K562 (cell line): Measurements from ENCODE around the gene DHX58. TPM values are rescaled to one million over a fixed set of nuclear protein-coding genes. Genes with fewer than 3 reads are reported as not detected.

ENCODE experiments used
- ATAC-seq: fragments of 200-7000 bp; cut with Tn5 transposase; 3 replicates; pipeline ENCODE4 v1.9.1; 2020; ENCODE audit warnings: moderate library complexity
- BruUV-seq: library from RNA; stranded (reverse); fragments of 400-500 nt; replicated peaks from 2 replicates; lab custom pipeline; 2021; lab: Mats Ljungman, UMichigan
- CTCF ChIA-PET: fragments of 300-600 bp; formaldehyde crosslinking; extraction: SDS; loops from one replicate; lab custom pipeline; 2021; ENCODE audit warnings: low intra/inter-chr PET ratio; lab: Yijun Ruan, JAX
- POLR2A ChIA-PET: fragments of 300-600, 350-650 bp; sonication (Branson Sonifier 250); formaldehyde crosslinking; extraction: SDS; loops from one replicate; lab custom pipeline; 2021; ENCODE audit warnings: antibody characterized with exemption, inconsistent platforms; lab: Yijun Ruan, JAX
- DNase-seq, 4 experiments: peaks; one replicate each; pipeline versions ENCODE4 v3.0.0 to v3.0.0-alpha.2; 2011 to 2018; ENCODE audit warnings: low spot score in 3 of 4, mixed read lengths in 3 of 4; ENCODE audit errors: extremely low read depth in 1 of 4
- FAIRE-seq: peaks from 2 replicates; lab custom pipeline; 2011; peaks lifted over from hg19 to GRCh38; lab: Jason Lieb, UNC
- H2AFZ ChIP-seq: 2 replicates; pipeline ENCODE4 v1.6.0; 2011; ENCODE audit warnings: low read depth, low read length, control low read depth, inconsistent platforms
- H3K27ac ChIP-seq: fragments of 200-600 bp; 3 replicates; pipeline ENCODE4 v1.8.0; 2011; ENCODE audit warnings: low read depth, mild to moderate bottlenecking, control low read depth, inconsistent platforms, low read length, moderate library complexity, mixed read lengths; ENCODE audit errors: extremely low read depth
- H3K27me3 ChIP-seq, 2 experiments: fragments of 300-600 bp in 1 of 2; 2 replicates in 1 of 2; 3 replicates in 1 of 2; pipeline versions ENCODE4 v1.6.0 to v1.8.0; 2011; ENCODE audit warnings: inconsistent platforms in 2 of 2, low read length in 2 of 2, mild to moderate bottlenecking in 1 of 2, mixed read lengths in 1 of 2, moderate library complexity in 1 of 2; ENCODE audit not compliant: control insufficient read depth in 2 of 2, insufficient read depth in 2 of 2
- H3K36me3 ChIP-seq: fragments of 300-600 bp; 3 replicates; pipeline ENCODE4 v1.8.0; 2011; ENCODE audit warnings: mild to moderate bottlenecking, low read length, inconsistent platforms; ENCODE audit not compliant: control insufficient read depth, insufficient read depth
- H3K4me1 ChIP-seq, 2 experiments: fragments of 200-600 bp in 1 of 2; replicated peaks in 1 of 2; 2 replicates in 1 of 2; 3 replicates in 1 of 2; pipeline versions ENCODE4 v1.5.1 to v1.8.0; 2011; ENCODE audit warnings: inconsistent platforms in 2 of 2, low read length in 2 of 2, mild to moderate bottlenecking in 1 of 2, mixed read lengths in 1 of 2, moderate library complexity in 1 of 2; ENCODE audit not compliant: control insufficient read depth in 2 of 2, insufficient read depth in 2 of 2
- H3K4me2 ChIP-seq: 2 replicates; pipeline ENCODE4 v1.6.1; 2011; ENCODE audit warnings: low read length, control low read depth, inconsistent platforms, mixed read lengths; ENCODE audit not compliant: insufficient read depth
- H3K4me3 ChIP-seq: fragments of 200-600 bp; sonication (generic), shearing (Covaris generic); 2 replicates; pipeline ENCODE4 v1.5.1; 2016; ENCODE audit warnings: control low read depth, inconsistent platforms
- H3K79me2 ChIP-seq: fragments of 200-600 bp; 3 replicates; pipeline ENCODE4 v1.8.0; 2011; ENCODE audit warnings: low read length, inconsistent platforms; ENCODE audit not compliant: control insufficient read depth, insufficient read depth
- H3K9ac ChIP-seq, 2 experiments: 2 replicates each; pipeline versions ENCODE4 v1.6.0 to v1.6.1; 2011; ENCODE audit warnings: low read depth in 2 of 2, low read length in 2 of 2, control low read depth in 1 of 2, inconsistent platforms in 1 of 2, mild to moderate bottlenecking in 1 of 2, mixed read lengths in 1 of 2; ENCODE audit not compliant: insufficient read depth in 1 of 2
- H3K9me1 ChIP-seq: one replicate; pipeline ENCODE4 v1.6.0; 2011; ENCODE audit warnings: inconsistent platforms, mild to moderate bottlenecking, low read length, moderate library complexity; ENCODE audit not compliant: control insufficient read depth, insufficient read depth
- H3K9me3 ChIP-seq: replicated peaks from 2 replicates; pipeline ENCODE4 v1.5.1; 2011; ENCODE audit warnings: low read depth, low read length, inconsistent platforms; ENCODE audit not compliant: control insufficient read depth, insufficient read depth
- H4K20me1 ChIP-seq: replicated peaks from 2 replicates; pipeline ENCODE4 v1.6.1; 2011; ENCODE audit warnings: low read length, inconsistent platforms, mixed read lengths; ENCODE audit not compliant: control insufficient read depth, insufficient read depth
- CTBP1 ChIP-seq: fragments of 450-650 bp; IDR thresholded peaks from 2 replicates; pipeline ENCODE4 v1.6.1; 2016; ENCODE audit warnings: borderline replicate concordance
- JUND ChIP-seq, 2 experiments: IDR thresholded peaks; 2 replicates in 1 of 2; 3 replicates in 1 of 2; pipeline ENCODE4 v1.6.1; 2011; ENCODE audit warnings: borderline replicate concordance in 2 of 2, low read depth in 2 of 2, low read length in 2 of 2, improper control_type of control experiment in 1 of 2, missing biosample characterization in 1 of 2, missing genetic modification characterization in 1 of 2, missing genetic modification reagents in 1 of 2
- KLF16 ChIP-seq: IDR thresholded peaks from 2 replicates; pipeline ENCODE4 v1.6.1; 2016; ENCODE audit warnings: antibody characterized with exemption
- MEF2D ChIP-seq: conservative IDR thresholded peaks from 2 replicates; pipeline ENCODE4 v1.6.1; 2016; ENCODE audit warnings: low read depth, missing genetic modification characterization, missing compliant biosample characterization
- NELFE ChIP-seq: IDR thresholded peaks from 2 replicates; pipeline ENCODE4 v1.6.1; 2011; ENCODE audit warnings: mild to moderate bottlenecking; ENCODE audit not compliant: insufficient read depth, insufficient read length
- NRF1 ChIP-seq, 2 experiments: fragments of 450-650 bp; IDR thresholded peaks in 1 of 2; conservative IDR thresholded peaks in 1 of 2; 2 replicates each; pipeline ENCODE4 v1.6.1; 2014; ENCODE audit warnings: mild to moderate bottlenecking in 2 of 2
- SMAD4 ChIP-seq: fragments of 250-450 bp; sonication (Bioruptor Pico); conservative IDR thresholded peaks from 2 replicates; pipeline ENCODE4 v1.8.0; 2021; ENCODE audit warnings: inconsistent platforms, mild to moderate bottlenecking, moderate library complexity
- SMARCE1 ChIP-seq: fragments of 450-650 bp; IDR thresholded peaks from 2 replicates; pipeline ENCODE4 v1.7.1; 2016; ENCODE audit warnings: mild to moderate bottlenecking
- ZBED1 ChIP-seq: IDR thresholded peaks from 2 replicates; pipeline ENCODE4 v1.6.1; 2014
- ZEB2 ChIP-seq: fragments of 450-650 bp; IDR thresholded peaks from 2 replicates; pipeline ENCODE4 v1.6.1; 2016
- ZNF3 ChIP-seq: fragments of 250-450 bp; sonication (Bioruptor Pico); IDR thresholded peaks from 2 replicates; pipeline ENCODE4 v1.5.0; 2021; ENCODE audit warnings: mild to moderate bottlenecking, moderate library complexity
- ZNF512 ChIP-seq: IDR thresholded peaks from 2 replicates; pipeline ENCODE4 v1.6.1; 2016; ENCODE audit warnings: missing genetic modification characterization, missing compliant biosample characterization
- WGBS: fragments of 100-300 bp; shearing (Covaris generic); methylation state at CpG from one replicate; pipeline ENCODE4 v1.1.6; 2016; ENCODE audit warnings: low coverage, mixed read lengths; ENCODE audit not compliant: insufficient coverage; ENCODE audit errors: missing lambda C conversion rate; 5-methylcytosine and 5-hydroxymethylcytosine counted together
- in situ Hi-C: fragments of 300-500 bp; cut with MboI; formaldehyde crosslinking; loops from 4 replicates; pipeline ENCODE4 v1.15.0; 2018; ENCODE audit warnings: inconsistent platforms, mixed read lengths
- intact Hi-C: fragments of 100-400 bp; cut with micrococcal nuclease; formaldehyde crosslinking; loops from 2 replicates; pipeline ENCODE4 v1.14.2; 2022
- polyA plus RNA-seq, 8 experiments: library from polyadenylated mRNA; depleted of rRNA in 4 of 8; stranded (reverse) in 5 of 8; unstranded in 3 of 8; fragments of >200 nt; fragmentation: Nextera tagmentation in 2 of 8; fragmentation: Illumina TruSeq in 1 of 8; extraction: Ambion mirVana in 2 of 8; extraction: Trizol in 1 of 8; gene quantifications; 2 replicates each; pipeline versions ENCODE4 v1.2.1 to v1.2.3, GENCODE V29; 2011 to 2014; ENCODE audit warnings: inconsistent platforms in 1 of 8, missing spikeins in 1 of 8
- total RNA-seq, 7 experiments: library from RNA; depleted of rRNA in 6 of 7; stranded (reverse); fragments of >200 nt in 6 of 7; fragmentation: Illumina TruSeq in 2 of 7; extraction: Trizol in 2 of 7; gene quantifications; 2 replicates each; pipeline versions ENCODE4 v1.2.1 to v1.2.3, GENCODE V29; 2011 to 2021; ENCODE audit warnings: low replicate concordance in 1 of 7

Gene DHX58
- total and polyA plus RNA-seq, 9 of the 15 experiments (the other 6 are each of a cell fraction or from before 2014, with no cell fraction given), result 0.15 to 3.0 (median 1.4) TPM

DNA sequence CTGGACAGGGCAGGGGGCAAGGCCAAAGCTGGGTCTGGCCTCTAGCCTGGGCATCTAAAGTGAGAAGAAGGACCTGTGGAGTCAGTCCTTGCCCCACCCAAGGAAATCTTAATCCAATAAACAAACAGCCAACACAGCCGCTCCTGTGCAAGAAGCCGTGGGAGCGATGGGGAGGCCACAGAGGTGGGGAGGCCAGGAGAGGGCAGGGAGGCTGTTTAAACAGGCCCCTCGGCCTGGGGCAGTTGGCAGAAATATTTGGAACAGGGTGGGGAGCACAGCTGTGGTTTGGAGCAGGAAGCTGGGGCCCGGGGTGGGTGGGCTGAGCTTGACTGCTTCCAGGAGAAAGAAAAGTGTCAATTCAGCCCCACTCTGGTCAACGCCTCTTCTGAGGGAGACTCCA, 19.6 kb downstream of the DHX58 start:
- BruUV-seq, result no TSS peak
- H2AFZ ChIP-seq, result no peak overlapping the region
- no peaks in the 10 kb centered on the region for H3K79me2 ChIP-seq
- H4K20me1 ChIP-seq, result no peaks in the 10 kb centered on the region; the same call in 1 of the 2 replicates
- no peaks in the 10 kb centered on the region for H3K9me3 ChIP-seq
- H3K4me3 ChIP-seq, result no peak overlapping the region
- H3K4me2 ChIP-seq, result no peak overlapping the region
- peaks cover 0 to 19% of the 10 kb centered on the region in 2 experiments; a peak in 2 of 5 replicates for H3K27me3 ChIP-seq
- H3K36me3 ChIP-seq, result no peaks in the 10 kb centered on the region
- ChIA-PET POLR2A (interaction anchor here (0.5 to 1.7 kb wide), 2 partner anchors 11 to 224 kb away, joined by 4 to 5 read pairs; no protein-coding TSS in a partner anchor), CTCF (no interaction called here)
- no peak for TF ChIP-seq JUND (IDR thresholded peaks at IDR 0.05; ENCODE audit: borderline replicate concordance, low read depth, low read length)
- no peak for TF ChIP-seq JUND (tag; IDR thresholded peaks at IDR 0.05; ENCODE audit: borderline replicate concordance, low read depth, low read length)
- H3K9ac ChIP-seq, result no peak overlapping the region
- peaks cover 21 to 35% of the 10 kb centered on the region in 2 experiments for H3K4me1 ChIP-seq
- intact Hi-C loops, result no loop called here
- no peak for FAIRE-seq
- no peak for DNase-seq
- no peaks in the 10 kb centered on the region for H3K9me1 ChIP-seq
- WGBS, result 71% methylated on average over 5 of the region's 6 CpGs
- in situ Hi-C loops, result no loop called here
- ATAC-seq, result no peak
- no peak overlapping the region for H3K27ac ChIP-seq

- peak in 1 of 4 experiments; percentile 70 for DNase-seq
- no peaks in the 10 kb centered on the region for H3K79me2 ChIP-seq
- H2AFZ ChIP-seq, result peak overlapping the region; percentile 74
- H3K9me3 ChIP-seq, result no peaks in the 10 kb centered on the region
- H3K36me3 ChIP-seq, result no peaks in the 10 kb centered on the region
- intact Hi-C loops, result no loop called here
- H3K9me1 ChIP-seq, result no peaks in the 10 kb centered on the region
- ATAC-seq, result peak; percentile 89
- POLR2A ChIA-PET, result interaction anchor here (0.5 to 1.7 kb wide), 8 partner anchors 10 to 102 kb away, joined by 3 to 4 read pairs (median 3); no protein-coding TSS in a partner anchor
- in situ Hi-C loops, result no loop called here
- peak; percentile 92 for FAIRE-seq
- no peak overlapping the region for H3K4me3 ChIP-seq
- no TSS peak for BruUV-seq
- H3K4me1 ChIP-seq, result peaks cover 30 to 32% of the 10 kb centered on the region in 2 experiments
- 3% methylated on average over 7 of the region's 8 CpGs for WGBS
- CTCF ChIA-PET, result no interaction called here
- H3K4me2 ChIP-seq, result peak overlapping the region; percentile 48; the same call in 1 of the 2 replicates
- peak overlapping the region in 1 of 2 experiments; percentile 38; a peak in 3 of 4 replicates for H3K9ac ChIP-seq
- H3K27me3 ChIP-seq, result peaks cover 0 to 9% of the 10 kb centered on the region in 2 experiments; a peak in 1 of 5 replicates
- H4K20me1 ChIP-seq, result no peaks in the 10 kb centered on the region; the same call in 1 of the 2 replicates
- H3K27ac ChIP-seq, result no peak overlapping the region
- TF ChIP-seq NELFE, result no peak
- TF ChIP-seq SMAD4, result peak; percentile 25; the same call in 1 of the 2 replicates
- TF ChIP-seq KLF16, result peak; percentile 34; the same call in 1 of the 2 replicates
- TF ChIP-seq CTBP1, result peak; percentile 63; the same call in 1 of the 2 replicates
- peak; percentile 69; the same call in 1 of the 2 replicates for TF ChIP-seq SMARCE1
- no peak for TF ChIP-seq ZBED1
- no peak for TF ChIP-seq ZNF512 (tag)
- peak; percentile 32 to 54; a peak in 3 of 4 replicates for TF ChIP-seq NRF1 (conservative IDR thresholded peaks at IDR 0.05 in 1 of 2, IDR thresholded peaks at IDR 0.05 in 1 of 2)
- TF ChIP-seq MEF2D (tag), result 0 out of 2 replicates have a peak, but pooled peaks have one; percentile 50
- 0 out of 2 replicates have a peak, but pooled peaks have one; percentile 46 for TF ChIP-seq ZEB2
- no peak for TF ChIP-seq ZNF3 (CRISPR knock-in tag)
These were observed 21.3 kb downstream of the DHX58 start for GRCh38 chr17:42090964-42091790.
